Psoas muscle (tissue), 8 donors: ENCODE data around the gene MAST2. TPM values are rescaled to one million over a fixed set of nuclear protein-coding genes. Genes with fewer than 3 reads are reported as not detected.

ENCODE experiments used
- ATAC-seq, 4 donors: fragments of 200-7000 bp; cut with Tn5 transposase; one replicate each; pipeline ENCODE4 v1.9.1; 2020; ENCODE audit warnings: moderate library complexity in 3 of 4, mild to moderate bottlenecking in 2 of 4
- DNase-seq, 2 donors: peaks; one replicate each; pipeline ENCODE4 v3.0.0-alpha.2; 2020
- H3K27ac ChIP-seq: fragments of 200-600 bp; one replicate; pipeline ENCODE4 v1.8.0; 2022
- H3K27me3 ChIP-seq, 3 donors: fragments of 200-600 bp in 1 of 3; one replicate each; pipeline versions ENCODE4 v1.6.1 to v1.8.0; 2013 to 2022; ENCODE audit warnings: low read length in 2 of 3, mild to moderate bottlenecking in 2 of 3, moderate library complexity in 1 of 3; ENCODE audit not compliant: insufficient read depth in 3 of 3
- H3K36me3 ChIP-seq, 2 donors: fragments of 200-600 bp in 1 of 2; one replicate each; pipeline versions ENCODE4 v1.6.1 to v1.8.0; 2013 to 2022; ENCODE audit warnings: low read depth in 1 of 2, mild to moderate bottlenecking in 1 of 2, moderate library complexity in 1 of 2; ENCODE audit not compliant: insufficient read depth in 1 of 2
- H3K4me1 ChIP-seq: fragments of 200-600 bp; one replicate; pipeline ENCODE4 v1.8.0; 2022
- H3K4me3 ChIP-seq: fragments of 200-600 bp; one replicate; pipeline ENCODE4 v1.8.0; 2022; ENCODE audit warnings: mild to moderate bottlenecking
- H3K9me3 ChIP-seq: fragments of 200-600 bp; one replicate; pipeline ENCODE4 v1.8.0; 2022
- CTCF ChIP-seq: fragments of 200-600 bp; IDR thresholded peaks from one replicate; pipeline ENCODE4 v1.8.0; 2022; ENCODE audit warnings: antibody characterized with exemption
- WGBS, 3 donors: extraction: QIAGEN DNeasy Blood & Tissue Kit; methylation state at CpG; one replicate each; pipeline versions ENCODE4 v1.1.6 to v1.1.7; 2013; 5-methylcytosine and 5-hydroxymethylcytosine counted together
- intact Hi-C, 2 donors: fragments of 100-400 bp; cut with DNase I; formaldehyde crosslinking; loops; one replicate each; pipeline versions ENCODE4 v1.11.0 to v1.14.2; 2022
- polyA plus RNA-seq, 3 donors: library from polyadenylated mRNA; stranded (reverse); fragments of 200-250 nt; gene quantifications; one replicate each; pipeline ENCODE4 v1.2.3, GENCODE V29; 2013
- total RNA-seq, 4 donors: library from RNA; stranded (reverse); fragmentation: NEBNext Ultra II Directional in 2 of 4; extraction: Animal tissue kit (Norgen Biotek cat#: 25700) in 2 of 4; gene quantifications; one replicate each; pipeline versions ENCODE4 v1.2.1 to v1.2.4, GENCODE V29; 2021 to 2023
- donor health status: healthy with polysubstance abuse.
- donor health status: DM: no; HTN: no; CAD: no; lungs with moderate emphysema.
- donor health status: Bipolar disorder and iron deficiency.
- donor health status: healthy.
- donor health status: DM: yes; HTN: yes; CAD: no.
- donor health status: DM: no; HTN: no; CAD: no.
- donor health status: DM: no; HTN: no; CAD: no.
- donor health status: DM: yes; HTN: yes; CAD: no.

MAST2 gene
- total and polyA plus RNA-seq, 7 donors = 97.8 to 266 (median 159) TPM

- TF ChIP-seq CTCF = no peak
- DNase-seq = no peak
- H3K4me3 ChIP-seq = no peak overlapping the region
- intact Hi-C loops = loop anchor here in 1 of 2 donors (5.0 kb wide), 1 partner anchor 54 kb away; no protein-coding TSS in a partner anchor
- H3K4me1 ChIP-seq = no peaks in the 10 kb centered on the region
- no peak overlapping the region for H3K27ac ChIP-seq
- peak in 1 of 4 donors; percentile 55 for ATAC-seq
- H3K27me3 ChIP-seq = no peaks in the 10 kb centered on the region
- H3K9me3 ChIP-seq = no peaks in the 10 kb centered on the region
- peaks cover 3 to 38% of the 10 kb centered on the region in 2 donors for H3K36me3 ChIP-seq
- WGBS, 3 donors = 42 to 62% (median 51%) methylated on average over 3 of the region's 3 CpGs
These were observed 265.1 kb downstream of the MAST2 start for GRCh38 chr1:46068525-46068924.

- Histone ChIP-seq H3K9me3 (no peaks in the 10 kb centered on the region), H3K27me3 (no peaks in the 10 kb centered on the region), H3K36me3 (peaks cover 3 to 30% of the 10 kb centered on the region in 2 donors), H3K4me3 (no peak overlapping the region), H3K27ac (no peak overlapping the region), H3K4me1 (no peaks in the 10 kb centered on the region)
- peak in 3 of 4 donors; percentile 55 to 72 (median 61) for ATAC-seq
- intact Hi-C loops = no loop called here
- DNase-seq = no peak
- 40 to 60% (median 43%) methylated on average over 6 of the region's 6 CpGs for WGBS, 3 donors
- no peak for TF ChIP-seq CTCF
These were observed 266.9 kb downstream of the MAST2 start for GRCh38 chr1:46070164-46070814.

- Histone ChIP-seq H3K36me3 (peaks cover 0 to 35% of the 10 kb centered on the region in 2 donors), H3K27ac (no peak overlapping the region), H3K4me1 (no peaks in the 10 kb centered on the region), H3K27me3 (no peaks in the 10 kb centered on the region), H3K9me3 (no peaks in the 10 kb centered on the region), H3K4me3 (no peak overlapping the region)
- DNase-seq = no peak
- TF ChIP-seq CTCF = no peak
- intact Hi-C loops = no loop called here
- ATAC-seq = no peak
- 97 to 100% (median 100%) methylated on average over 1 of the region's 1 CpG for WGBS, 3 donors
These were observed 269.6 kb downstream of the MAST2 start for GRCh38 chr1:46072975-46073374.

GRCh38 chr1:46076343-46076742 is 272.9 kb downstream of the MAST2 start:
- DNase-seq = no peak
- intact Hi-C loops = no loop called here
- no peak for ATAC-seq
- TF ChIP-seq CTCF = no peak
- WGBS, 3 donors = 54 to 76% (median 65%) methylated on average over 2 of the region's 2 CpGs
- Histone ChIP-seq H3K27me3 (no peaks in the 10 kb centered on the region), H3K9me3 (no peaks in the 10 kb centered on the region), H3K4me3 (no peak overlapping the region), H3K27ac (no peak overlapping the region), H3K4me1 (no peaks in the 10 kb centered on the region), H3K36me3 (peaks cover 0 to 33% of the 10 kb centered on the region in 2 donors)

- H3K27ac ChIP-seq = no peak overlapping the region
- DNase-seq (no peak), ATAC-seq (no peak)
- intact Hi-C loops = no loop called here
- TF ChIP-seq CTCF = no peak
- 96 to 99% (median 97%) methylated on average over 4 of the region's 4 CpGs for WGBS, 3 donors
- H3K36me3 ChIP-seq = peaks cover 0 to 31% of the 10 kb centered on the region in 2 donors
- H3K4me1 ChIP-seq = no peaks in the 10 kb centered on the region
- H3K27me3 ChIP-seq = no peaks in the 10 kb centered on the region
- no peak overlapping the region for H3K4me3 ChIP-seq
- H3K9me3 ChIP-seq = no peaks in the 10 kb centered on the region
These were observed 274.2 kb downstream of the MAST2 start for GRCh38 chr1:46077644-46078043.
